22Rv1 (cell line): ENCODE data around the gene SORT1.
A peak's percentile ranks its signal among the peaks of the same experiment; 100 is the strongest.

Experiments used
- H3K27ac ChIP-seq: fragments of 450-650 bp; 2 replicates; pipeline ENCODE4 v1.5.1; 2017
- CTCF ChIP-seq: fragments of 450-650 bp; IDR thresholded peaks from 2 replicates; pipeline ENCODE4 v1.5.1; 2017; ENCODE audit warnings: mild to moderate bottlenecking
- ZFX ChIP-seq: fragments of 450-650 bp; IDR thresholded peaks from 2 replicates; pipeline ENCODE4 v1.6.1; 2017; ENCODE audit warnings: antibody characterized with exemption, borderline replicate concordance

The SORT1 gene

GRCh38 chr1:109304226-109304920 lies 93.3 kb downstream of the SORT1 start:
- no peak for TF ChIP-seq CTCF
- TF ChIP-seq ZFX = no peak
- H3K27ac ChIP-seq = no peak overlapping the region

DNA sequence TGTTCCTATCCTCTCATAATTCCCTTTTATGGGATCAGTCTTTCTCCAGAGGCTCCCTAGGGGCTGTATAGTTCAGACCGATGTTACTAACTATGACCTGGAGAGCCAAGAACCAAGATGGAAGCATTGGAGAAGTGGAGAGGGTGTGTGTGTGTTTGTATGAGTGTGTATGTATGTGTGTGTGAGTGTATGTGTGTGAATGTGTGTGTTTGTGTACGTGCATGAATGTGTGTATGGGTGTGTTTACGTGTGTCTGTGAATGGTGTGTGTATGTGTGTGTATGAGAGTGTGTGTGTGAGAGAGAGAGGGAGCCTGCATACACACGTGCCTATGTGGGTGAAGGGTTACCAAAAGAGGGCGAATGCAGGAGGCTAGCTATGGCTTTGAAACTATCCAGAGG lies 95.8 kb downstream of the SORT1 start:
- H3K27ac ChIP-seq = no peak overlapping the region
- TF ChIP-seq ZFX = no peak
- no peak for TF ChIP-seq CTCF

- no peak overlapping the region for H3K27ac ChIP-seq
- no peak for TF ChIP-seq CTCF
- TF ChIP-seq ZFX = no peak
Measured at GRCh38 chr1:109300650-109301151, 97.0 kb downstream of the SORT1 start.

- no peak for TF ChIP-seq ZFX
- no peak for TF ChIP-seq CTCF
- H3K27ac ChIP-seq = no peak overlapping the region
Measured at GRCh38 chr1:109299558-109300343, 98.0 kb downstream of the SORT1 start.

- TF ChIP-seq CTCF (no peak), ZFX (no peak)
- peak overlapping the region; percentile 37 for H3K27ac ChIP-seq
Measured at GRCh38 chr1:109298666-109299557, 98.8 kb downstream of the SORT1 start.

DNA sequence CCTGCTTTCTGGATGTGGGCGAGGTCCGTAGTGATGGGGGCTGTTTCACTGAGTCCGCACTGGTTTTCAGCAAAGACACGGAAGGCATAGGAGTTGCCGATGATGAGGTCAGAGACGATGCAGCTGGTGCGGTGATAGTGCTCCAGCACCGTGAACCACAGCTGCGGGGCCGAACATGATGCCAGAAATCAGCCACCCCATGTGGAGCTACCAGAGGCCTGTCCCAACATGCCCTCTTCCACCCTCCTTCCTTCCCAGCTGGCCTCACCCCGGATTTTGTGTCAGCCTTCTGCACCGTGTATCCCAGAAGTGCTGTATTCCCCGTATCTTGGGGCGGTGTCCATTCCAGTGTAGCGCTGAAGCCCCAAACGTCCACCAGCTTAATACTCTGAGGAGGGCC lies 100.9 kb downstream of the SORT1 start:
- no peak for TF ChIP-seq ZFX
- TF ChIP-seq CTCF = no peak
- H3K27ac ChIP-seq = no peak overlapping the region
